Vagina (tissue), 2 donors: Measurements from ENCODE around the gene SEC11A. TPM values are rescaled to one million over a fixed set of nuclear protein-coding genes. Genes with fewer than 3 reads are reported as not detected.
"Not testable (repeated sequence)": the region's sequence is repeated elsewhere in the genome, so short reads cannot be mapped to it uniquely, and the experiment has no call there.

Source experiments
- DNase-seq, 2 donors: peaks; one replicate each; pipeline ENCODE4 v3.0.0-alpha.2; 2017; ENCODE audit errors: extremely low spot score in 2 of 2
- H3K27ac ChIP-seq: fragments of 200-600 bp; sonication (generic); one replicate; pipeline ENCODE4 v1.5.1; 2019
- H3K27me3 ChIP-seq: fragments of 200-600 bp; sonication (generic); one replicate; pipeline ENCODE4 v1.5.1; 2019
- H3K36me3 ChIP-seq, 2 donors: fragments of 200-600 bp; sonication (generic); one replicate each; pipeline ENCODE4 v1.5.1; 2017 to 2019
- H3K4me1 ChIP-seq: fragments of 200-600 bp; sonication (generic); one replicate; pipeline ENCODE4 v1.5.1; 2019
- H3K4me3 ChIP-seq, 2 donors: fragments of 200-600 bp; sonication (generic); 1 replicate in 1 of 2; 2 replicates in 1 of 2; pipeline ENCODE4 v1.5.1; 2016 to 2019
- H3K9me3 ChIP-seq: fragments of 200-600 bp; sonication (generic); one replicate; pipeline ENCODE4 v1.5.1; 2019
- CTCF ChIP-seq, 3 experiments: fragments of 450-650 bp in 2 of 3; fragments of 200-600 bp in 1 of 3; sonication (generic) in 1 of 3; IDR thresholded peaks; one replicate each; pipeline ENCODE4 v1.5.1; 2017 to 2019; ENCODE audit warnings: antibody characterized with exemption in 3 of 3, mild to moderate bottlenecking in 2 of 3, moderate library complexity in 2 of 3
- POLR2A ChIP-seq, 2 donors: fragments of 450-650 bp; IDR thresholded peaks; one replicate each; pipeline ENCODE4 v1.6.1; 2017; ENCODE audit warnings: antibody characterized with exemption in 2 of 2, mild to moderate bottlenecking in 2 of 2, moderate library complexity in 2 of 2
- POLR2AphosphoS5 ChIP-seq, 2 donors: sonication (generic); formaldehyde crosslinking; IDR thresholded peaks; one replicate each; pipeline ENCODE4 v1.9.0; 2017; ENCODE audit warnings: antibody characterized with exemption in 2 of 2, mild to moderate bottlenecking in 2 of 2, low read depth in 1 of 2; ENCODE audit not compliant: insufficient read depth in 1 of 2
- intact Hi-C: fragments of 100-400 bp; cut with DNase I; formaldehyde crosslinking; loops from one replicate; pipeline ENCODE4 v1.15.1; 2023
- total RNA-seq: library from RNA; depleted of rRNA; stranded (reverse); fragments of >200 nt; gene quantifications from one replicate; pipeline ENCODE4 v1.2.3, GENCODE V29; 2016

The SEC11A gene
- total RNA-seq, 1 donor from 2014 or later: 99.2 TPM

- no peak for DNase-seq
Observed at GRCh38 chr15:84755736-84756527, 40.0 kb upstream of the SEC11A start.

GRCh38 chr15:84754889-84755288 is 39.0 kb upstream of the SEC11A start:
- DNase-seq, H3K9me3 ChIP-seq, H3K27ac ChIP-seq, intact Hi-C loops, H3K27me3 ChIP-seq, H3K36me3 ChIP-seq, H3K4me3 ChIP-seq: not testable (repeated sequence)
- H3K4me1 ChIP-seq: peaks cover 74% of the 10 kb centered on the region

More at GRCh38 chr15:84755736-84756527, 40.0 kb upstream of the SEC11A start:
- intact Hi-C loops: no loop called here
- no peaks in the 10 kb centered on the region for H3K36me3 ChIP-seq
- TF ChIP-seq POLR2A (IDR thresholded peaks at IDR 0.05) (no peak), POLR2AphosphoS5 (IDR thresholded peaks at IDR 0.05; ENCODE audit: insufficient read depth in 1 of 2, low read depth in 1 of 2) (no peak), CTCF (IDR thresholded peaks at IDR 0.05) (no peak)
- no peak overlapping the region for H3K27ac ChIP-seq
- no peak overlapping the region for H3K4me3 ChIP-seq
- no peaks in the 10 kb centered on the region for H3K27me3 ChIP-seq
- no peaks in the 10 kb centered on the region for H3K9me3 ChIP-seq
- H3K4me1 ChIP-seq: peaks cover 72% of the 10 kb centered on the region

- Histone ChIP-seq H3K4me1 (peaks cover 61% of the 10 kb centered on the region), H3K27ac (peak overlapping the region; percentile 44)
- intact Hi-C loops: no loop called here
Observed at GRCh38 chr15:84752700-84753099, 36.8 kb upstream of the SEC11A start.

GRCh38 chr15:84752195-84752594 is 36.3 kb upstream of the SEC11A start:
- Histone ChIP-seq H3K4me3 (no peak overlapping the region), H3K27ac (peak overlapping the region; percentile 44), H3K27me3 (no peaks in the 10 kb centered on the region), H3K36me3 (no peaks in the 10 kb centered on the region), H3K9me3 (no peaks in the 10 kb centered on the region), H3K4me1 (peaks cover 57% of the 10 kb centered on the region)
- intact Hi-C loops: no loop called here
- no peak for DNase-seq
- TF ChIP-seq POLR2AphosphoS5 (IDR thresholded peaks at IDR 0.05; ENCODE audit: insufficient read depth in 1 of 2, low read depth in 1 of 2): no peak
- TF ChIP-seq CTCF (IDR thresholded peaks at IDR 0.05): no peak
- no peak for TF ChIP-seq POLR2A (IDR thresholded peaks at IDR 0.05)

More at GRCh38 chr15:84752700-84753099, 36.8 kb upstream of the SEC11A start:
- H3K27me3 ChIP-seq: no peaks in the 10 kb centered on the region
- DNase-seq: no peak
- no peaks in the 10 kb centered on the region for H3K9me3 ChIP-seq
- H3K36me3 ChIP-seq: no peaks in the 10 kb centered on the region
- TF ChIP-seq POLR2AphosphoS5 (IDR thresholded peaks at IDR 0.05; ENCODE audit: insufficient read depth in 1 of 2, low read depth in 1 of 2) (no peak), POLR2A (IDR thresholded peaks at IDR 0.05) (no peak), CTCF (IDR thresholded peaks at IDR 0.05) (no peak)
- no peak overlapping the region for H3K4me3 ChIP-seq

GRCh38 chr15:84751721-84752120 is 35.8 kb upstream of the SEC11A start:
- H3K36me3 ChIP-seq, H3K4me3 ChIP-seq, H3K27ac ChIP-seq, H3K9me3 ChIP-seq, intact Hi-C loops, DNase-seq, H3K27me3 ChIP-seq: not testable (repeated sequence)
- H3K4me1 ChIP-seq: peaks cover 57% of the 10 kb centered on the region

- no peaks in the 10 kb centered on the region for H3K36me3 ChIP-seq
- H3K9me3 ChIP-seq: no peaks in the 10 kb centered on the region
- no peaks in the 10 kb centered on the region for H3K27me3 ChIP-seq
- no peak for DNase-seq
- intact Hi-C loops: no loop called here
- H3K4me3 ChIP-seq: no peak overlapping the region
- peak overlapping the region; percentile 8 for H3K27ac ChIP-seq
- TF ChIP-seq POLR2AphosphoS5 (IDR thresholded peaks at IDR 0.05; ENCODE audit: insufficient read depth in 1 of 2, low read depth in 1 of 2): no peak
- TF ChIP-seq CTCF (IDR thresholded peaks at IDR 0.05): no peak
- TF ChIP-seq POLR2A (IDR thresholded peaks at IDR 0.05): no peak
- H3K4me1 ChIP-seq: peaks cover 56% of the 10 kb centered on the region
Observed at GRCh38 chr15:84750583-84751092, 34.7 kb upstream of the SEC11A start.
